ENCODE data around the gene GAGE2A.
"Not testable (repeated sequence)": the region's sequence is repeated elsewhere in the genome, so short reads cannot be mapped to it uniquely, and the experiment has no call there.

The GAGE2A gene, protein sequence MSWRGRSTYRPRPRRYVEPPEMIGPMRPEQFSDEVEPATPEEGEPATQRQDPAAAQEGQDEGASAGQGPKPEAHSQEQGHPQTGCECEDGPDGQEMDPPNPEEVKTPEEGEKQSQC

DNA sequence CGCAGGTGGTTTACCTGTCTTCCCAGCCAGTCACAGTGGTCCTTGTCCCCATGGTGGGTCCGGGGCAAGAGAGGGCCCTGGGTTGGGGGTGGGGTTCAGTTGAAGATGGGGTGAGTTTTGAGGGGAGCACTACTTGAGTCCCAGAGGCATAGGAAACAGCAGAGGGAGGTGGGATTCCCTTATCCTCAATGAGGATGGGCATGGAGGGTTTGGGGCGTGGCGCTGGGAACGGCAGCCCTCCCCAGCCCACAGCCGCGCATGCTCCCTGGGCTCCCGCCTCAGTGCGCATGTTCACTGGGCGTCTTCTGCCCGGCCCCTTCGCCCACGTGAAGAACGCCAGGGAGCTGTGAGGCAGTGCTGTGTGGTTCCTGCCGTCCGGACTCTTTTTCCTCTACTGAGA lies at the start of gene GAGE2A:
TSS of gene GAGE2A (plus strand) at position 301 of the 400 bp plus-strand sequence. CDS start 1,155 bp downstream, outside the sequence.
- DNase-seq (ENCODE audit: low read depth); H3K4me3 ChIP-seq (ENCODE audit: low read depth, low read length): not testable (repeated sequence)

- DNase-seq (ENCODE audit: low read depth); H3K4me3 ChIP-seq (ENCODE audit: low read depth, low read length): not testable (repeated sequence)
These were observed 47.9 kb upstream of the GAGE2A start, which contains the start of gene GAGE12D for GRCh38 chrX:49541433-49541832. Gene GAGE12D (plus strand): TSS chrX:49541733. CDS start chrX:49542888, 1,155 bp downstream.

DNA sequence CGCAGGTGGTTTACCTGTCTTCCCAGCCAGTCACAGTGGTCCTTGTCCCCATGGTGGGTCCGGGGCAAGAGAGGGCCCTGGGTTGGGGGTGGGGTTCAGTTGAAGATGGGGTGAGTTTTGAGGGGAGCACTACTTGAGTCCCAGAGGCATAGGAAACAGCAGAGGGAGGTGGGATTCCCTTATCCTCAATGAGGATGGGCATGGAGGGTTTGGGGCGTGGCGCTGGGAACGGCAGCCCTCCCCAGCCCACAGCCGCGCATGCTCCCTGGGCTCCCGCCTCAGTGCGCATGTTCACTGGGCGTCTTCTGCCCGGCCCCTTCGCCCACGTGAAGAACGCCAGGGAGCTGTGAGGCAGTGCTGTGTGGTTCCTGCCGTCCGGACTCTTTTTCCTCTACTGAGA lies 38.3 kb upstream of the GAGE2A start, which contains the start of gene GAGE12E:
TSS of gene GAGE12E (plus strand) at position 301 of the 400 bp plus-strand sequence. CDS start 1,155 bp downstream, outside the sequence.
- not testable (repeated sequence) for H3K4me3 ChIP-seq (ENCODE audit: low read depth, low read length); DNase-seq (ENCODE audit: low read depth)

DNA sequence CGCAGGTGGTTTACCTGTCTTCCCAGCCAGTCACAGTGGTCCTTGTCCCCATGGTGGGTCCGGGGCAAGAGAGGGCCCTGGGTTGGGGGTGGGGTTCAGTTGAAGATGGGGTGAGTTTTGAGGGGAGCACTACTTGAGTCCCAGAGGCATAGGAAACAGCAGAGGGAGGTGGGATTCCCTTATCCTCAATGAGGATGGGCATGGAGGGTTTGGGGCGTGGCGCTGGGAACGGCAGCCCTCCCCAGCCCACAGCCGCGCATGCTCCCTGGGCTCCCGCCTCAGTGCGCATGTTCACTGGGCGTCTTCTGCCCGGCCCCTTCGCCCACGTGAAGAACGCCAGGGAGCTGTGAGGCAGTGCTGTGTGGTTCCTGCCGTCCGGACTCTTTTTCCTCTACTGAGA lies 28.8 kb upstream of the GAGE2A start, which contains the start of gene GAGE12F:
TSS of gene GAGE12F (plus strand) at position 301 of the 400 bp plus-strand sequence. CDS start 1,155 bp downstream, outside the sequence.
- not testable (repeated sequence) for H3K4me3 ChIP-seq (ENCODE audit: low read depth, low read length); DNase-seq (ENCODE audit: low read depth)

DNA sequence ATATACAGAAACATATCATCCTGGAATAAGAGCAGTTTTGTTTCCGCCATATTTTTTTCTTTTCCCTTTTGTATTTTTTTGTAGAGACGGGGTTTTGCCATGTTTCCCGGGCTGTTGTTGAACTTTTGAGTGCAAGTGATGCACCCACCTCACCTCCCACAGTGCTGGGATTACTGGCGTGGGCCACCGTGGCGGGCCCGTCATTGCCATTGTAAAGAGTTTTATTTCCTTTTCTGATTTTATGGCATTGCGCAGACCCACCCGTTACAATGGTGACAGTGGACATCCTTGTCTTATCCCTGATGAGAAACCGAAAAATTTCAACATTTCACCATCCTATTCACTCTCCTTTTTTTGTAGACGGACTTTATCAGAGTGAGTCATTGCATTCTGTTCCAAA lies 20.6 kb upstream of the GAGE2A start:
- DNase-seq (ENCODE audit: low read depth); H3K4me3 ChIP-seq (ENCODE audit: low read depth, low read length): not testable (repeated sequence)

DNA sequence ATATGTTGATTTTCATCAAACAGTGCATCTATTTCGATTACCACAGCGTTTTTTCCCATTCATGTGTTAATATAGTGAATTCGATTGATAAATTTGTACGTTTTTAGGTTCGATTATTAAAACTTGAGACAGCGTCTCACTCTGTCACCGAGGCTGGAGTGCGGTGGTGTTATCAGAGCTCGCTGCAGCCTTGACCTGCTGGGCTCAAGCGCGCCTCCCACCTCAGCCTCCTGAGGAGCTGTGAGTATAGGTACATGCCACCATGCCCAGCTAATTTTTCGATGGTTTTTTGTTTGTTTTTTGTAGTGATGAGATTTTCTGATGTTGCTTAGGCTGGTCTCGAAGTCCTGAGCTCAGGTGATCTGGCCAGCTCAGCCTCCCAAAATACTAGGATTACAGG lies 20.1 kb upstream of the GAGE2A start:
- not testable (repeated sequence) for DNase-seq (ENCODE audit: low read depth); H3K4me3 ChIP-seq (ENCODE audit: low read depth, low read length)

GRCh38 chrX:49570100-49570499 lies 19.2 kb upstream of the GAGE2A start, which contains the start of gene GAGE12G:
Gene GAGE12G (plus strand): TSS chrX:49570400. CDS start chrX:49571555, 1,155 bp downstream.
- DNase-seq (ENCODE audit: low read depth); H3K4me3 ChIP-seq (ENCODE audit: low read depth, low read length): not testable (repeated sequence)

GRCh38 chrX:49579649-49580048 lies 9.6 kb upstream of the GAGE2A start, which contains the start of gene GAGE12H:
Gene GAGE12H (plus strand): TSS chrX:49579949. CDS start chrX:49581104, 1,155 bp downstream.
- DNase-seq (ENCODE audit: low read depth); H3K4me3 ChIP-seq (ENCODE audit: low read depth, low read length): not testable (repeated sequence)

- DNase-seq (ENCODE audit: low read depth); H3K4me3 ChIP-seq (ENCODE audit: low read depth, low read length): not testable (repeated sequence)
These were observed 628 bp downstream of the GAGE2A start for GRCh38 chrX:49589769-49590478.

DNA sequence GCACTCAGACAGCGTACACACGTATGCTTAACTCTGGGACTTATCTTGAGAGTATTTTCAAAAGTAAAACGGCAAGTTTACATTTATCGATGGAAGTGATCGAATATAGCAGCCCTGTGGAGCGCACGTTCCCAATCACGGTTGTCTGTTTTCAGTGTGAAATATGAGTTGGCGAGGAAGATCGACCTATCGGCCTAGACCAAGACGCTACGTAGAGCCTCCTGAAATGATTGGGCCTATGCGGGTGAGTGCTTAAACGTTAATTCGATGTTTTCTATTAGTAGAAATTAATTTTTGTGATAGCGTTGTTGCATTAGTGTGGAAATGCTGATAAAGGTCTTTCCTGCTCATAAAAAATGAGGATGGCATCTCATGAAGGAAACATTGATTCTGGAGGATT lies 1.2 kb downstream of the GAGE2A start:
- not testable (repeated sequence) for H3K4me3 ChIP-seq (ENCODE audit: low read depth, low read length); DNase-seq (ENCODE audit: low read depth)

DNA sequence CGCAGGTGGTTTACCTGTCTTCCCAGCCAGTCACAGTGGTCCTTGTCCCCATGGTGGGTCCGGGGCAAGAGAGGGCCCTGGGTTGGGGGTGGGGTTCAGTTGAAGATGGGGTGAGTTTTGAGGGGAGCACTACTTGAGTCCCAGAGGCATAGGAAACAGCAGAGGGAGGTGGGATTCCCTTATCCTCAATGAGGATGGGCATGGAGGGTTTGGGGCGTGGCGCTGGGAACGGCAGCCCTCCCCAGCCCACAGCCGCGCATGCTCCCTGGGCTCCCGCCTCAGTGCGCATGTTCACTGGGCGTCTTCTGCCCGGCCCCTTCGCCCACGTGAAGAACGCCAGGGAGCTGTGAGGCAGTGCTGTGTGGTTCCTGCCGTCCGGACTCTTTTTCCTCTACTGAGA lies 9.4 kb downstream of the GAGE2A start, which contains the start of gene GAGE1:
TSS of gene GAGE1 (plus strand) at position 301 of the 400 bp plus-strand sequence. CDS start 1,155 bp downstream, outside the sequence.
- not testable (repeated sequence) for H3K4me3 ChIP-seq (ENCODE audit: low read depth, low read length); DNase-seq (ENCODE audit: low read depth)

DNA sequence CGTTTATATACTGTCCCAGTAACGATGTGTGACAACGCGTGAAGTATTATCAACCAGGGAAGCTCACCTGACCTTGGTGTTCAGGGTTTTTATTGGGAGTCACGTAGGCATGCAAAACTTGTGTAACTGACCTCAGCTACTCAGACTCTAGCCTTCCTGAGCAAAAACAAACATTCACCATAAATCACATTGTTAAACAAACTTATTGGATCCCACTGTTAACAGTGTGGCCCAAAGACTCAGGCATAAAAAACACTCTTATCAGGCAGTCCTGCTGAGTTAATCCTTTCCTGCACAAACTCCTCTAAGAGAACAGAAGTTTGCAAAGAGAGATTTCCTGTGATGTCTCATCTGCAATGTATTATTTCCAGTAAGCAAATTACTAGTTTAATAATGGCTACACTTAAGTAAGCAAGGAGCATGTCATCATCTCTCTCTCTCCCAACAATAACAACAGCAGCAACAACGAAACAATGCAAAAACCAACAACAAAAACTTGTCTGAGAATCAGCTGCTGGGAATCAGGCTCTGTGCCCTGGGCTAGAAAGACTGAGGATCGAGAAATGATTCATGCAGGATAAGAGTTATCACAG lies 21.5 kb downstream of the GAGE2A start:
- no peak for DNase-seq (ENCODE audit: low read depth)
- no peak for TF ChIP-seq CTCF (conservative IDR thresholded peaks at IDR 0.05; ENCODE audit: low read depth, low read length)
- H3K4me3 ChIP-seq (ENCODE audit: low read depth, low read length) = no peak overlapping the region

GRCh38 chrX:49618574-49618973 lies 29.3 kb downstream of the GAGE2A start:
- TF ChIP-seq CTCF (conservative IDR thresholded peaks at IDR 0.05; ENCODE audit: low read depth, low read length) = no peak
- no peak overlapping the region for H3K4me3 ChIP-seq (ENCODE audit: low read depth, low read length)
- no peak for DNase-seq (ENCODE audit: low read depth)

Measured in choroid plexus epithelial cell (primary cell).